Fibroblast of skin of back (primary cell): Measurements from ENCODE around the gene NTSR2.

Experiments used
- DNase-seq: peaks from one replicate; pipeline ENCODE4 v3.0.0-alpha.2; 2013

NTSR2 gene

GRCh38 chr2:11699686-11700670 lies 30.0 kb upstream of the NTSR2 start:
- no peak for DNase-seq

GRCh38 chr2:11698009-11698922 lies 28.3 kb upstream of the NTSR2 start:
- DNase-seq: peak; percentile 55

GRCh38 chr2:11697103-11697871 lies 27.3 kb upstream of the NTSR2 start:
- DNase-seq: peak; percentile 77

DNA sequence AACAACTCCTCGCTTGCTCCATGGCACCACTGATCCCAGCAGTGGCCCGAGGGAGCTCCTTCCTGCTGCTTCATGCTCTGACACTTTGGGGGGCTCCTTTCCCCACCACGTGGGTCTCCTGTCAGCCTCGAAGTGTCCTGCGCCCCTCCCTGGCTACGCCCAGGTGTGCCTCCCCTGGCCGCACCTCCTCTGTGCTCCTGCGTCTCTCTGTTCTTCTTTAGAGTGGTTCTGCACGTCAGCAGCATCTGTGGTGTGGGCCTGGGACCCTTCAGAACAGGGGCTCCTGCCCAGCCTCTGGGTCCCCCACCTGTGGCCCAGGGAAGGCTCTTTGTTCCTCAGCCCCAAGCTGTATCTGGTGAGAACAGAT lies 26.7 kb upstream of the NTSR2 start:
- DNase-seq: no peak

DNA sequence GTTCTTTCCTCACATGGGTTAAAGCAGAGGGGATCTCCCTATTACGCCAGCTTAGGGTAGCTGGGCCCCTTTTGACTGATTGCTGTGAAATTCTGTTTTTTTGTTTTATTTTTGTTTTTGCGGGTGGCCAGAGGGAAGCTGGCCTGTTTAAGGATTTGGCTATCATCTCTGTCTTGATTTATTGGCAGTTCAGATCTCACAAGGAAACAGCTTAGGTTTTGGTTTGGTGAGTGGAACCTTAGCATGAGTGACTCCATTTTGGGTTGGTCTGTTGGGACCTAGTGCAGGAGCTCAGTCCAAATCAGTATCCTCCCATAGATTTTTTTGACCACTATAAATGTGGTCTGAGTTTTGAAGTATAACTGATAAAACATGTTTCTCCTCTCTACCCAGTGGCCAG lies 25.6 kb upstream of the NTSR2 start:
- no peak for DNase-seq

DNA sequence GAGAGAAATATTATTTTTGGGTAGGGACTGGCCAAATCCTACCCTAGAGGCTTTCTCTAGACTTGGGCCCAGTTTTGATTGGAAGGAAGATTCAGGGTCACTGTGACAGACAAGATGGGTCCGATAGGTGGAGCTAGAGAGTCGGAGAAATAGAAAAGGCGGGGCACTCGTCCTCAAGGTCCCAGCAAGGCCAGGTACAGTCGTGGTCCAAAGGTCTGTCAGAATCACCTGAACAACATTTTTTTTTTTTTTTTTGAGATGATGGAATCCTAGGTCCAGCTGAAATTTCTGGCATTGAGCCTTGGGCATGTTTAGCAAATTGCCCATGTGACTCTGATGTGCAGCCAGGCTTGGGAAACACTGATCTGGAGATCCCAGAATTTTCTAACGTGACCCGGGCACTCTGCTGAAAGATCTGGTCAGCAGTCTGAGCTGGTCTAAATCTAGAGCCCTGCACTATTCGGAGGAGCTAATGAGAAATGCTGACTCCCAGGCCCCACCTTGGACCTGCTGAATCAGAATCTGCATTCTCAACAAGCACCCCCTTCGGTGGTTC lies 23.0 kb upstream of the NTSR2 start:
- DNase-seq: peak; percentile 66

DNA sequence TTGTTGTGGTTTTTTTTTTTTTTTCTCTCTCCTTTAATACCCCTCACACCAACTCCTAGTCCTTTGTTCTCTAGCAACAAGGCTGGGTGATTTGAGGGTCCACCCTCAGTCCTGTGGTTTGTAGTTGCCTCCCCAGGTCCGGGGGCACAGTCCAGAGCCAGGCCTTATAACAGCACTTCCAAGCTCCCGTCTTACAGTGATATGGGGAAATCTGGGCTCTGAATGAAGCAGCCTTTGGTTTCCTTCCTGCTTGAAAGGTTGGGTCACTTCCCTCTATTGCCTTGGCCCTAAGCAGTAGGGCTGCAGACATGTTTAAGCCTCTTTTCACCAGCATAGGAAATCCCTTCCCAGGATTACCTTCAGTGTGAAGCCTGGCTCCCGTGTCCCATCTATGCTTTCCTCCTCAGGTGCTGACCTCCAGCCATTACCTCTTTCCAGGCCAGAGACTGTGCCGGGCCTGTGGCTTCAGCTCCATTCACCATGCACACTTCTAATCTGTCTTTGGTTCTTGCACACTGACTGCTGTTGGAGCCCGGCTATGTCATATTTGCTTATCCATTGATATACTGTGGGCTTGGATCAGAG lies 21.2 kb upstream of the NTSR2 start:
- no peak for DNase-seq

- peak; percentile 61 for DNase-seq
Measured at GRCh38 chr2:11688222-11689069, 18.5 kb upstream of the NTSR2 start.

DNA sequence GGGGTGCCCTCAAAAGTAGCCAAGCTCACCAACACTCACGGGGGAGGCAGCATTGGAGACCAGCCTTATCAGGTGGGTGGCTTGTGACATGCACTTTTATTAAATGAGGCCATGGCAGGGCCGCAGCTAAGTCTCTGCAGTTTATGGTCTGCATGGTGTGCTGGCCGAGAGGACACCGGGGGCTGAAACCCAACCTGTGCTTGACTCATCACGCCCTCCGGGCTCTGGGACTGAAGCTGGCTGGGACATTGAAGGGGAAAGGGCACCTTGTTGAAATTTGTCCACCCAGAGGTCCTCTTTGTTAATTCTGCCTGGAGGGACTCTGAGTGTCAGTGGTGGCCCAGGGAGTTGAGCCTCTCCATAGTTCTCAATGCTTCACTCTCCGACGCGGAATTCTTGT lies 17.7 kb upstream of the NTSR2 start:
- no peak for DNase-seq

- DNase-seq: no peak
Measured at GRCh38 chr2:11685906-11686470, 16.0 kb upstream of the NTSR2 start.

DNA sequence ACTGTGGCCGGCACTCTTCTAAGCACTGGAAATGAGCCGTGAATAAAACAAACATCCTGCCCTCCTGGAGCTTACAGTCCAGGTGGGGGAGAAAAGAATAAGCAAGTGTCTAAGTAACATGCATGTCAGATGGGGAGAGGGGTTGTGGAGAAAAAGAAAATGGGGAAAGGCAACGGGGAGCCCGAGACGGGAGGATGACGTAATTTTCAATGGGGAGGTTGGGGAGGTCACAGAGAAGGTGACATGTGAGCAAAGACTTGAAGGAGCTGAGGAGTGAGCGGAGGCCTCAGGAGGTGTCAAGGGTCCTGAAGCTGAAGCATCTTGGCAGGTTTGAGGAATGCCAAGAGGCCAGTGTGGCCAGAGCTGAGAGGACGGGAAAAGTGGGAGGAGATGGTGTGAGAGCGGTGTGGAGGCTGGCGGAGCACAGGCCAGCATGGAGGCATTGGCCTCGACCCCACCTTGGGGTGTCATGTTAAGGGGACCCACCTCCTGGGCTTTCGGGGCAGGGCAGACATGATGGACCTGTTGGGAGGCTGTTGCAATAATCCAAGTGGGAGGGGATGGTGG lies 15.0 kb upstream of the NTSR2 start:
- DNase-seq: no peak

DNA sequence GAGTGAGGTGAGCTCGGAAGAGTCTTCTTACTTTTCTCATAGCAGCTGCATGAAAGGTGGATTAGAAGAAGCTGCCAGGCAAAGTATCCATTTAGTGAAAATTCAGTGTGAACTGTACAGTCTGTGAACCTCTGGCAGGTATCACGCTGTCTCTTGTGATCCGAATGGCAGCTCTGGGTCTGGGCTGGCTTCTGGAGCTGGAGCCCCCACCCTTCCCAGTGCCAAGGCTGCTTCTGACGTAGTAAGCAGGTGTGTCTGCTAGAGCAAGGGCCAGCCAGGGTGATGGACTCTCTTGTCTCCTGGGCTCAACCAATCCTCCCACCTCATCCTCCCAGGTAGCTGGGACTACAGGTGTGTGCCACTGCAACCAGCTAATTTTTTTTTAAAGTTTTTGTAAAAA lies 14.0 kb upstream of the NTSR2 start:
- no peak for DNase-seq

DNA sequence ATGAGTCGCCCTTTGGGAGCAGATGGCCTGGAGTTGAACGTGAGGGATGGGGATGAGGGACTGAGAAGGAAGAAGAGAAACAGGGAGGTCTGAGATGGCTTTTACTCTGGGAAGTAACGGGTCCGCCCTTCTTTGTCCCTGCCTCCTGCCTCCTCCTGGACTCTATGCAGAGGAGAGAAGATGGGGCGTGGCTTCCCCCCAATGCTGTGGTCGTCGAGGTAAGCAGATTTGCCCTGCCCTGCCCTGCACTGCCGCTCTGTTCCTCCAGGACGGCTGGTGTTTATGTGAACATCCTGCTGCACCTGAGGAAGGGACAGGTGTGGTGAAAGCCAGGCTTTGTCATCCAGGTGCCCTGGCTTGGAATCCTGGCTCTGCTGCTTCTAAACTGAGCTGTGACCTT lies 13.5 kb upstream of the NTSR2 start:
- no peak for DNase-seq

- DNase-seq: no peak
Measured at GRCh38 chr2:11682590-11682915, 12.6 kb upstream of the NTSR2 start.

GRCh38 chr2:11681722-11682589 lies 12.0 kb upstream of the NTSR2 start:
- DNase-seq: peak; percentile 12

DNA sequence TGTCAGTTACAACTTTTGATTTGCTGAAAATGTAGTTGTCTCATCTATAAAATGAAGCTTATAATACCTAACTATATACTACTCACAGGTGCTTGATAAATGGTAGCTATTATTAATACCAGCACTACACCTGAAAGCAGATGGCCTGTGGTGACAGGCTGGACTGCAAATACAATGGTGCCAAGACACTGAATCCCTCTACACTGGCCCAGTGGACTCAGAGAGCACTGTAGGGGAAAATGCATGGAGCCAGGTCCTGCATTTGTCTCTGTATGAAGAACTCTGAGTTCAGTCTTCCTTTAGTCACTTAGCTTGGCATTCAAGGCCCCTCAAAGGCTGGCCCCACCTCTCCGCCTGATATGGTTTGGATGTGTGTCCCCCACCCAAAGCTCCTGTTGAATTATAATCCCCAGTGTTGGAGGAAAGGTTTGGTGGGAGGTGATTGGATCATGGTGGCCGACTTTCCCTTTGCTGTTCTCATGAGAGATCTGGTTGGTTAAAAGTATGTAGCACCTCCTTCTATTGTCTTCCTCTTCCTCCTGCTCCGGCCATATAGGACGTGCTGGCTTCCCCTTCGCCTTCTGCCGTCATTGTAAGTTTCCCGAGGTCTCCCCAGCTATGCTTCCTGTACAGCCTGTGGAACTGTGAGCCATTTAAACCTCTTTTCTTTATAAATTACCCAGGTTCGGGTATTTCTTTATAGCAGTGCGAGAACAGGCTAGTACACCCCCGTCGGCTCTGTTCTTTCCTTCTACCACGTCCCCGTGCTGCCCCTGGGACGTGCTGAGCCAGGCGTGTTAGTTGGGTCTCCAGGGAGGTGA lies 11.1 kb upstream of the NTSR2 start:
- no peak for DNase-seq

- no peak for DNase-seq
Measured at GRCh38 chr2:11680182-11680900, 10.3 kb upstream of the NTSR2 start.
